Measurements from ENCODE around the gene MAP4K1.

The MAP4K1 gene

GRCh38 chr19:38617764-38618589, at the start of gene MAP4K1:
Gene MAP4K1, minus strand, starts transcription at chr19:38617953. Its CDS starts 58 bp downstream, at chr19:38617895.
- peak; percentile 54 to 69 for DNase-seq (ENCODE audit: low read depth in 2 of 2)

DNA sequence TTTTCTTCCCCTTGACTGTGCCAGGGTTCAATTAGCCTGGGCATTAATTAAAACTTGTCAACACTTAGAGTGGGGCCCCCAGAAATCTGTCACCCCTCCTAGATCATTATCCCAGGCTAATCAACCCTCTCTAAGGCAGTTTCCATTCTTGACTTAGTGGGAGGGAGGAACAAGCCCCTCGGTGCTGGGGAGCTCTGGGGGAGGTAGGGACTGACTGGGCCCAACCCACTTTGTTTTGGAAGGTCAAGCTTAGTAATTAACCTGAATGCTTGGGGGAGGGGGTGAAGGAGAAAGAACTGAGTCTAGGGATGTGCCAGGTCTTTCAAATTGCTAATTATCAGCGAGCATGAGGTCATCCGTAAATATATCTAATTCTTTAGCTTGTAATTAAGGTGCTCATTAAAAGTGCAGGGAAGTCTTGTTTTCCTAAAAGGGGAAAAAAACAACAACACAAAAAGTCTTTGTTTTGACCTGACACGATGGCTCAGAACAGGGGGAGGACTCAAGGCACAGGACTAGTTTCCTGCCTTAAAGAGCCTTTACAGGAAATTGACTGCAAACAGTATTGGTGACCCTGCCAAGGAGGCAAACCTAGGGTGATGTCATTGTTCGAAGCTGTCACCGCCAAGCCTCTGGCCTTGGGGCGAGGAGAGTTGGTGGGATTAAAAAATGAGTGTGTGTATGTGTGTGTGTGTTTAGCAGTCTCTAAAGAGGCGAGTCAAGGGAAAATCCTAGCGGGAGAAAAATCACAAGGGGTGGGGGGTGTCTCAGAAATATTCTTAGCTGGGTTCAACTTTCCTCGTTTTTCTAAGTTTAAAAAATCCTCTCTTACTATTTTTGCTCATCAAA, 49.1 kb upstream of the MAP4K1 start:
- no peak for DNase-seq (ENCODE audit: low read depth in 2 of 2)

DNA sequence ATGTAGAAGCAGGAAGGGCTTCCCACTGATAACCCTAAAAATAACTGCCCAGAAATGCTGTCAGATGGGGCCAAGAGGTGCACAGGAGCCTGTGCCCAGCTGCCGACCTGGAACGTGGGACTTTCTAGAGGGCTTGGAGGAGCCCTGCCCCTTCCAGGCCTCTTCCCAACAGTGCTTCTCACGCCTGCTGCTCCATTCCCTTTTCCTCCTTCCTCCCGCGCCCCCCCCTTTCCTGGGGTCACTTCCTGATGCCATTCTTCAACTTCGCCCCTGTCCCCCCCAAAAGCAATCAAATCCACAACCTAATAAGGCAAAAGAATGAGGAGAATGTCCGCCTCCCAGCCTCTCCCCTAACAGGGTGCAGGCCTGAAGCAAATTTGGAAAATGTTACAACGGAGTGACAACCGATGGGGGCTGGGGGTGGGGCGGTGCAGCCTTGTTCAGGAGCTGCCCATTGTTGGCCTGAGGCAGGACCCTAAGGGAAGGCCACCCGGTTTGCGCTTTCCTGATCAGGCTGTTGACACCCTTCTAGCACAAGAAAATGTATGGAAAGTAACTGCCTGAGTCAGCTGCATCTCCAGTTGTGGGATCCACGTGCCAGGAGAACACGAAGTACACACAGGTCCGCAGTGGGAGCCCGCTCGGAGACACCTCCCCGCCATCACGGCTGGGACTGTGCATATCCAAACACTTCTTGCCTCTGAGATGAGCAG, 48.4 kb upstream of the MAP4K1 start:
- no peak for DNase-seq (ENCODE audit: low read depth in 2 of 2)

DNA sequence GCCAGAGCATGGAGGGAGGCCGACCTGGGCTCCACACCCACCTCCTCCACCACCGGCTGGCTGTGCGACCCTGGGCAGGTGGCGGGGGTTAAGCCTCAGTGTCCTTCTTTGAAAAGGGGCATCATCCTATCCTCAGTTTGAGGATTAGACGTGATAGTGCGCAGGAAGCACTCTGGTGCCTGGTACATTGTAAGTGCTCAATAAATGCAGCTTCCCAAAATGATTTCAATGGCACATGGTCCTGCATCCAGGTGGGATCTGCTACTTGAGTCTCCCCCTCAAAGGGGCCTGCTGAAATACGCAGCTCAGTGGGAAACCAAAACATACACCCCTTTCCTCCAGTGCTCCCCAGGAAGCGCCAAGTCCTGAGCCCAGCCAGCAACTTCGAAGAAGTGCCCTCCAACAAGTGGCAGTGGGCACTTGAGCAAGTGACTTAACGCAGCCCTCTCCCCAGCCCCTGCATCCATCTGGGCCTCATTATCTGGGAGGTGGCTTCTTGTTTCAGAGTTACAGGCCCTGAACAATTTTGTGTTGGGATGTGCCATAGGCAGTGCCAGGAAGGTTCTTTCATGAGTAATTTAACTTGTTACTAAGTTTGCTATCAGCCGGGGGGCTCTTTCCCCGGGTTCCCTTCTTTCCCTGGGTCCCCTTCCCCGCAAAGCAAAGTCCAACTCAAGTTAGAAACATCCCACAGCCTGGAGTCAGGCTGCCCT, 47.6 kb upstream of the MAP4K1 start:
- no peak for DNase-seq (ENCODE audit: low read depth in 2 of 2)

- no peak for DNase-seq (ENCODE audit: low read depth in 2 of 2)
Measured at GRCh38 chr19:38664503-38665211, 46.9 kb upstream of the MAP4K1 start.

DNA sequence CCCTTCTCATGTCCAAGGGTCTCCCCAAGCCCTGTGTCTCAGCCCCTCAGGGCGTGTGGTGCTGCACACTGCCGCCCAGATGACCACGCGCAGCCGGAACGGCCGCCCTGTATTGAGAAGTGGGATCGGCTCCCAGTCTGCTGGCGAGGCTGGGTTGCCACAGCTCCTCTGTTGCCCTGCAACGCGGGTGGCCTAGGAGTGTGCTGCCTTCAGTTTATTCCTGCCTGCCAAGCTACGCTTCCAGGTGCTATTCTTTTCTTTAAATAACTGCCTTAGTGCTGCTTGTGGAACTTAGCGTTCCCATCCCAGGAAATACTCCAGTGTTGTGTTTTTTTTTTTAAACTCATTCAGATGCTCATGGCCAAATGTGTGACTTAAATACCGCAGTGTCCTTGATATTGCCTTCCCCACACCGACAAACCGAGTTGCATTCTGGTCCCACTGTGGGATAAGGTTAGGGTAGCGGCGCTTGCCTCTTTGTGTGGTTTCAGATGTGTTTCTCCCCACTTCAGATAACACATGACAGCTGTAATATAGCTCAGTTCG, 46.3 kb upstream of the MAP4K1 start:
- DNase-seq (ENCODE audit: low read depth in 2 of 2) = no peak

- DNase-seq (ENCODE audit: low read depth in 2 of 2) = no peak
Measured at GRCh38 chr19:38663156-38663651, 45.5 kb upstream of the MAP4K1 start.

- DNase-seq (ENCODE audit: low read depth in 2 of 2) = no peak
Measured at GRCh38 chr19:38662537-38663155, 44.9 kb upstream of the MAP4K1 start.

- no peak for DNase-seq (ENCODE audit: low read depth in 2 of 2)
Measured at GRCh38 chr19:38661996-38662395, 44.2 kb upstream of the MAP4K1 start.

- no peak for DNase-seq (ENCODE audit: low read depth in 2 of 2)
Measured at GRCh38 chr19:38661136-38661535, 43.4 kb upstream of the MAP4K1 start.

DNA sequence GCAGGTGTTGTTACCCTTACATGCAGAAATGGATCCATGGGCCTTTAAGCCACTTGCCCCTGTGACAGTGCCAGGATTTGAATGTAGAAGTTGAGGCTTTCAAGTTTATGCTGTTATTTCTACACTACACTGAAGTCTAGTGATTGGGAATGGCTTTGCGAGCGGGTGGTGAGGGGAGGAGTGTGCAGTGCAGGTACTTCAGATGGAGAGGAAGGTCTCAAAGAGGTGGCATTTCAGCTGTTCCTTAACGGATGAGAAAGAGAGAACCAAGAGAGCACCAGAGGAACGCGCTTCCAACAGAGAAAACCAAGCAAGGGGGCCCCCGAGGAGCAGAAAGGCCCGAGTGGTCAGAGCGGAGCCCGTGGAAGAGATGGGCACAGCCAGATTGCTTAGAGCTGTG, 43.0 kb upstream of the MAP4K1 start:
- DNase-seq (ENCODE audit: low read depth in 2 of 2) = no peak

DNA sequence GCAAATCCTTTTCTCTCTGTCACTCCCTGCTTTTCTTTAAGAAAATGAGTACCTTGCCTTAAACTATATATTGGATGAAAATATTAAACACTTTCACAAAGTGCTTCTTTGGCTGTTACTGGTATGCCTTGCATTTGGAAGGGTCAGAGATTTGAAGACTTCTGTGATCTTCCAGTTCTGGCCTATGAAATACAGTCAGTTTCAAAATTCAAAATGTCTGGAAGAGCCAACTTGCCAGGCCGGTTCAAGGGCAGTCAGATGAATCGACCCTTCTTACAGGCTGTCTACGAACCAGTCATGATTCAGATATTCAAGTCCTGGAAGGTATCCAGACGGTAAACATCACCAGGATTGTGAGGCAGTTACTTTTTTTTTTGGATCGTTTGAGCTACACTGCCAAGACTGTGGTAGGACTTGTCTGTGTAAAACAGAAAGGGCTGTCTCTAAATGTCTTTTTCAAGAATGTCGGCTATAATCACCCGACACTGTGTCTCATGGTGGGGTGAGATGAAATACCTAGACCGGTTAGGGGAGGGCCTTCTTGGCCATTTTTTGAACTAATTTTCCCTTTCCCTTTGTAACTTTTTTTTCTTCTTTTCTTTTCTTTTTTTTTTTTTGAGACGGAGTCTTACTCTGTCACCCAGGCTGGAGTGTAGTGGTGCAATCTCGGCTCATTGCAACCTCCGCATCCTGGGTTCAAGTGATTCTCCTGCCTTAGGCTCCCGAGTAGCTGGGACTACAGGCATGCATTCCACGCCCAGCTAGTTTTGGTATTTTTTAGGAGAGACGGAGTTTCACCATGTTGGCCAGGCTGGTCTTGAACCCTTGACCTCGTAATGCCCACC, 40.9 kb upstream of the MAP4K1 start:
- DNase-seq (ENCODE audit: low read depth in 2 of 2) = no peak

GRCh38 chr19:38657633-38658222, 40.0 kb upstream of the MAP4K1 start:
- DNase-seq (ENCODE audit: low read depth in 2 of 2) = no peak

GRCh38 chr19:38656171-38656981, 38.6 kb upstream of the MAP4K1 start:
- DNase-seq (ENCODE audit: low read depth in 2 of 2) = no peak

DNA sequence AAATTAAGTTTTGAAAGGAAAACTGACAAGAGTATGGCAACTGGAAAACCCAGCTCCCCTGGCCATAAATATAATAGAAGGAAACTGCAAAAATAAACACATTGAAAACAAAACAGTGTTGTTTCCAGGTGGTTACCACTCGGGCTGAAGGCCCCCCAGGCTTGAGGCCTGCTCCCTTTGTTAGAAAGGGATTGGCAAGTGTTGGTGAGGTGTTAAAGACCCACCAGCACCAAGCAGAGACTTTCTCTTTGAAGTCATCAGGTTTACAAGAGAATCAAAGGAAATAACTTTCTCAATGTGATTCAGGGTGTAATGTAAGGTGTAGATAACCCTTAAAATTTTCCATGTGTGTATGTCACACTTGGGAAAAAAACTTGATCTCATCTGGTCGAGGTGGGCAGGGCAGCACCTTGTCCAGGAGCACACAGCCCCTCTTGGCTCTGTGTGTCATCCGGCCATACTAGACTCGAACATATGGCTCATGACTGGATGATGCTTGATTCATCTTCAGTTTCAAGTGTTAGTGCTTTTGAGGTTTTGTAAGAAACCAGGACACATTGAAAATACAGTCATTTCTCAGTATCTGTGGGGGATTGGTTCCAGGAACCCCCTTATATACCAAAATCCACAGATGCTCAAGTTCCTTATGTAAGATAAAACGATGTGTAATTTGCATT, 37.5 kb upstream of the MAP4K1 start:
- no peak for DNase-seq (ENCODE audit: low read depth in 2 of 2)

GRCh38 chr19:38654628-38655055, 36.9 kb upstream of the MAP4K1 start:
- DNase-seq (ENCODE audit: low read depth in 2 of 2) = no peak

GRCh38 chr19:38653028-38653571, 35.3 kb upstream of the MAP4K1 start:
- no peak for DNase-seq (ENCODE audit: low read depth in 2 of 2)
